MM.1S (cell line): Measurements from ENCODE around the gene CD300LF.

Experiments
- DNase-seq: peaks from one replicate; pipeline ENCODE4 v3.0.0-alpha.2; 2015
- H2AFZ ChIP-seq: fragments of 300-600 bp; sonication (generic); 2 replicates; pipeline ENCODE4 v1.6.0; 2016; ENCODE audit warnings: antibody characterized with exemption, low read length
- H3F3A ChIP-seq: fragments of 300-600 bp; sonication (generic); 2 replicates; pipeline ENCODE4 v1.6.1; 2016; ENCODE audit warnings: mild to moderate bottlenecking, antibody characterized with exemption, low read length, moderate library complexity, mixed read lengths; ENCODE audit not compliant: insufficient read depth
- H3K27ac ChIP-seq: fragments of 300-600 bp; sonication (generic); 2 replicates; pipeline ENCODE4 v1.5.1; 2016; ENCODE audit warnings: mild to moderate bottlenecking, low read length
- H3K27me3 ChIP-seq: fragments of 300-600 bp; sonication (generic); replicated peaks from 2 replicates; pipeline ENCODE4 v1.6.0; 2016; ENCODE audit warnings: low read length; ENCODE audit not compliant: insufficient read depth
- H3K36me3 ChIP-seq: fragments of 300-600 bp; sonication (generic); replicated peaks from 2 replicates; pipeline ENCODE4 v1.6.1; 2016; ENCODE audit warnings: mild to moderate bottlenecking, low read length, mixed read lengths; ENCODE audit not compliant: insufficient read depth
- H3K4me1 ChIP-seq: fragments of 300-600 bp; sonication (generic); 2 replicates; pipeline ENCODE4 v1.6.1; 2016; ENCODE audit warnings: low read length, mixed read lengths
- H3K4me2 ChIP-seq: fragments of 300-600 bp; sonication (generic); 2 replicates; pipeline ENCODE4 v1.6.0; 2016; ENCODE audit warnings: low read depth, low read length
- H3K4me3 ChIP-seq: fragments of 300-600 bp; sonication (generic); 2 replicates; pipeline ENCODE4 v1.5.1; 2016; ENCODE audit warnings: low read length, mixed read lengths
- H3K79me2 ChIP-seq: fragments of 300-600 bp; sonication (generic); 2 replicates; pipeline ENCODE4 v1.6.1; 2016; ENCODE audit warnings: mixed run types, low read length, mixed read lengths
- H3K9ac ChIP-seq: fragments of 300-600 bp; sonication (generic); 2 replicates; pipeline ENCODE4 v1.6.1; 2016; ENCODE audit warnings: low read length, mixed read lengths
- H3K9me2 ChIP-seq: fragments of 300-600 bp; sonication (generic); replicated peaks from 2 replicates; pipeline ENCODE4 v1.6.1; 2016; ENCODE audit warnings: mild to moderate bottlenecking, low read length, mixed read lengths; ENCODE audit not compliant: insufficient read depth
- H3K9me3 ChIP-seq: fragments of 300-600 bp; sonication (generic); replicated peaks from 2 replicates; pipeline ENCODE4 v1.6.1; 2016; ENCODE audit warnings: mild to moderate bottlenecking, low read length, mixed read lengths; ENCODE audit not compliant: insufficient read depth
- H4K20me1 ChIP-seq: fragments of 300-600 bp; sonication (generic); 2 replicates; pipeline ENCODE4 v1.6.1; 2016; ENCODE audit warnings: mild to moderate bottlenecking, low read length, moderate library complexity, mixed read lengths; ENCODE audit not compliant: insufficient read depth
- EZH2 ChIP-seq: fragments of 300-600 bp; sonication (generic); optimal IDR thresholded peaks from 2 replicates; pipeline ENCODE3; 2017; ENCODE audit warnings: low read depth, mild to moderate bottlenecking, antibody characterized with exemption, low read length, mixed read lengths
- EZH2phosphoT487 ChIP-seq: fragments of 300-600 bp; sonication (generic); IDR thresholded peaks from 2 replicates; pipeline ENCODE4 v1.6.1; 2018; ENCODE audit warnings: antibody characterized with exemption, low read length
- TF ChIP-seq, protein P1 (sequence below): fragments of 300-600 bp; sonication (generic); IDR thresholded peaks from 2 replicates; pipeline ENCODE4 v1.5.1; 2016; ENCODE audit warnings: antibody characterized with exemption, low read length, mixed read lengths

The CD300LF gene

DNA sequence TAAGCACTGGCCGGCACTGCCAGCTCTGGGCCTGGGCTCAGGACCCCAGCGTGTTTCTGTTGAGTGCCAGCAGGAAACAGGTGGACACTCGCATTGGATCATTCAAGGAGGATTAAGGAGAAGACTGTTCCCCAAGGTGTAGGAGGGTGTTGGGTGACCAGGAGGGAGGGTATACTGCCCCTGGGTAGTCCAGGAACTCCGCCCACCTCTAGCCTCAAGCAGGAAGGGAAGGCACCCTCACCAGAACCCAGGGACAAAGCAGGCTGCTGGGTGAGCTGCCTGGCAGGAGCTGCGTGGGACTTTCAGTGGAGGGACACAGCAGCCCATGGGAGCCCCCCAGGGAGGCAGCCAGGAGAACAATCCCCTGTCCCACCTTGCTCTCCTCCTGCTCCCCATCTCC is 16.6 kb upstream of the CD300LF start:
- H3K9me3 ChIP-seq, result no peaks in the 10 kb centered on the region
- H3K36me3 ChIP-seq, result no peaks in the 10 kb centered on the region
- no peak overlapping the region for H3K27ac ChIP-seq
- H4K20me1 ChIP-seq, result no peaks in the 10 kb centered on the region
- H3F3A ChIP-seq, result no peaks in the 10 kb centered on the region
- H3K9ac ChIP-seq, result no peak overlapping the region
- no peak overlapping the region for H2AFZ ChIP-seq
- H3K4me2 ChIP-seq, result no peak overlapping the region
- H3K27me3 ChIP-seq, result no peaks in the 10 kb centered on the region
- H3K4me3 ChIP-seq, result no peak overlapping the region
- 0 out of 2 replicates have a peak, but pooled peaks cover 4% of the 10 kb centered on the region for H3K4me1 ChIP-seq
- DNase-seq, result no peak
- no peaks in the 10 kb centered on the region for H3K9me2 ChIP-seq
- no peaks in the 10 kb centered on the region for H3K79me2 ChIP-seq
- no peak for TF ChIP-seq EZH2
- TF ChIP-seq EZH2phosphoT487, result no peak
- TF ChIP-seq, protein P1, sequence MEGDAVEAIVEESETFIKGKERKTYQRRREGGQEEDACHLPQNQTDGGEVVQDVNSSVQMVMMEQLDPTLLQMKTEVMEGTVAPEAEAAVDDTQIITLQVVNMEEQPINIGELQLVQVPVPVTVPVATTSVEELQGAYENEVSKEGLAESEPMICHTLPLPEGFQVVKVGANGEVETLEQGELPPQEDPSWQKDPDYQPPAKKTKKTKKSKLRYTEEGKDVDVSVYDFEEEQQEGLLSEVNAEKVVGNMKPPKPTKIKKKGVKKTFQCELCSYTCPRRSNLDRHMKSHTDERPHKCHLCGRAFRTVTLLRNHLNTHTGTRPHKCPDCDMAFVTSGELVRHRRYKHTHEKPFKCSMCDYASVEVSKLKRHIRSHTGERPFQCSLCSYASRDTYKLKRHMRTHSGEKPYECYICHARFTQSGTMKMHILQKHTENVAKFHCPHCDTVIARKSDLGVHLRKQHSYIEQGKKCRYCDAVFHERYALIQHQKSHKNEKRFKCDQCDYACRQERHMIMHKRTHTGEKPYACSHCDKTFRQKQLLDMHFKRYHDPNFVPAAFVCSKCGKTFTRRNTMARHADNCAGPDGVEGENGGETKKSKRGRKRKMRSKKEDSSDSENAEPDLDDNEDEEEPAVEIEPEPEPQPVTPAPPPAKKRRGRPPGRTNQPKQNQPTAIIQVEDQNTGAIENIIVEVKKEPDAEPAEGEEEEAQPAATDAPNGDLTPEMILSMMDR, result no peak

DNA sequence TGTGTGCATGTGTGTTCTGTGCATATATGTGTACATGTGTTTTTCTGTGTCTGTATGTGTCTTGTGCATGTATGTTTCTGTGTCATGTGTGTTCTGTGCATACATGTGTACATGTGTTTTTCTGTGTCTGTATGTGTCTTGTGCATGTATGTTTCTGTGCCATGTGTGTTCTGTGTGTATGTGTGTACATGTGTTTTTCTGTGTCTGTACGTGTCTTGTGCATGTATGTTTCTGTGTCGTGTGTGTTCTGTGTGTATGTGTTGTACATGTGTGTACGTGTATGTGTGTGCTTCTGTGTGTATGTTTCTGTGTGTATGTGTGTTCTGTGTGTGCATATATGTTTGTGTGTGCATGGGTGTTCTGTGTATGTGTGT is 16.0 kb upstream of the CD300LF start:
- Histone ChIP-seq H3K9ac (no peak overlapping the region), H3K36me3 (no peaks in the 10 kb centered on the region), H3K27ac (no peak overlapping the region), H3K9me3 (no peaks in the 10 kb centered on the region), H2AFZ (no peak overlapping the region), H3K4me2 (no peak overlapping the region), H3K27me3 (no peaks in the 10 kb centered on the region), H3K79me2 (no peaks in the 10 kb centered on the region), H3K4me3 (no peak overlapping the region), H4K20me1 (no peaks in the 10 kb centered on the region), H3K9me2 (no peaks in the 10 kb centered on the region), H3K4me1 (0 out of 2 replicates have a peak, but pooled peaks cover 4% of the 10 kb centered on the region), H3F3A (no peaks in the 10 kb centered on the region)
- no peak for DNase-seq
- TF ChIP-seq EZH2 (no peak), EZH2phosphoT487 (no peak)
- TF ChIP-seq, protein P1, result no peak

DNA sequence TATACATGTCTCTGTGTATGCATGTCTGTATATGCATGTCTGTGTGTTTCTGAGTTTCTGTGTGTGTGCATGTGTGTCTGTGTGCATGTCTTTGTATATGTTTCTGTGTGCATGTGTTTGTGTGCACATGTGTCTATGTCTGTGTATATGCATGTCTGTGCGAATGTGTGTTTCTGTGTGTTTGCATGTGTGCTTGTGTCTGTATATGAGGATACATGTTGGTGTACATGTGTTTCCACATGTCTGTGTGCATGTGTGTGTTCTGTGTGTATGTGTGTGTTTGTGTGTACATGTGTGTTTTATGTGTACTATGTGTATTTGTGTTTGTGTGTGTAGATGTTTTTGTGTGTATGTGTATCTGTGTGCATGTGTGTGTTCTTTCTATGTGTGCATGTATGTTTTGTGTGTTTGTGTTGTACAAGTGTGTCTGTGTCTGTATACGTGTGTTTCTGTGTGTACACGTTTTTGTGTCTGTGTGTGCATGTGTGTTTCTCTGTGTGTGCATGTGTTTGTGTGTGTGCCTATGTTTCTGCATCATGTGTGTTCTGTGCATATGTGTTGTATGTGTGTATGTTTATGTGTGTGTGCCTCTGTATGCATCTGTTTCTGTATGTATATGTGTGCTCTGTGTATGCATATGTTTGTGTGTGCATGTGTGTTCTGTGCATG is 15.4 kb upstream of the CD300LF start:
- H3K36me3 ChIP-seq, result no peaks in the 10 kb centered on the region
- no peaks in the 10 kb centered on the region for H4K20me1 ChIP-seq
- H3K4me3 ChIP-seq, result no peak overlapping the region
- no peak overlapping the region for H3K4me2 ChIP-seq
- TF ChIP-seq EZH2phosphoT487, result no peak
- no peak for TF ChIP-seq EZH2
- TF ChIP-seq, protein P1, result no peak
- H3K9me3 ChIP-seq, result no peaks in the 10 kb centered on the region
- H3K27ac ChIP-seq, result no peak overlapping the region
- H2AFZ ChIP-seq, result no peak overlapping the region
- H3K4me1 ChIP-seq, result 0 out of 2 replicates have a peak, but pooled peaks cover 4% of the 10 kb centered on the region
- no peaks in the 10 kb centered on the region for H3K27me3 ChIP-seq
- DNase-seq, result no peak
- H3K9me2 ChIP-seq, result no peaks in the 10 kb centered on the region
- H3K79me2 ChIP-seq, result no peaks in the 10 kb centered on the region
- no peak overlapping the region for H3K9ac ChIP-seq
- H3F3A ChIP-seq, result no peaks in the 10 kb centered on the region
